Activated CD4-positive, alpha-beta T cell treated with anti-CD3 and anti-CD28 coated beads, Interleukin-2, amount 50 U/mL, for 4 hours (primary cell): ENCODE results near the gene ZRANB1.

Experiments used
- DNase-seq, 2 experiments: peaks; one replicate each; pipeline ENCODE4 v3.0.0-alpha.2; 2020

Gene ZRANB1

DNA sequence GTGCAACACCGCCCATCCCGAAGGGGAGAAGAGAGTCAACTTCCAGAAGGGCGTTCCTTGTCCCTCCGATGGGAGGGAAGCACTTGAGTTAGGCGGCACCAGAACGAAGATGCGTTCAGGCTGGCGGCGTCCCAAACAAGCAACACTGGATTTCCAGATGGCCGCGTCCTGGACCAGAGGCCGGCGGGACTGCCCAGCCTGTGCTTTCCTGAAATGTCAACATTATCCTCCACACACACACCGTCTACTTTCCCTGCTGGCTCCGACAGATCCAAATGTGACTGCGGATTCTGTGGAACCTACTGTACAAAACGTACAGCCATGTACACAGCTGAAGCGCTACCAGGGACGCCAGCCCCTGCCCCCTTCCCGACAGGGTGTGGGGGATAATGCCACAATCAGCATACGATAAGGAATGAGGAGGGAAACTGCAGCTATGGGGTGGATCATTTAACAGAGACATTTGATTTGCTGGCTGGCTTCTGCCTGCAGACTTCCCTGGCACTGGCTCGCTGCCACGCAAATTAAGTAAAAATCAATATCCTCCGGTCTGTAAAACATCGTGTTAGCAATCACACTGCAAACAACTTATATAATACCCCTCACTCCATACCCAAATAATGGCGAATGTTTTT, 82.1 kb downstream of the ZRANB1 start:
- no peak for DNase-seq

DNA sequence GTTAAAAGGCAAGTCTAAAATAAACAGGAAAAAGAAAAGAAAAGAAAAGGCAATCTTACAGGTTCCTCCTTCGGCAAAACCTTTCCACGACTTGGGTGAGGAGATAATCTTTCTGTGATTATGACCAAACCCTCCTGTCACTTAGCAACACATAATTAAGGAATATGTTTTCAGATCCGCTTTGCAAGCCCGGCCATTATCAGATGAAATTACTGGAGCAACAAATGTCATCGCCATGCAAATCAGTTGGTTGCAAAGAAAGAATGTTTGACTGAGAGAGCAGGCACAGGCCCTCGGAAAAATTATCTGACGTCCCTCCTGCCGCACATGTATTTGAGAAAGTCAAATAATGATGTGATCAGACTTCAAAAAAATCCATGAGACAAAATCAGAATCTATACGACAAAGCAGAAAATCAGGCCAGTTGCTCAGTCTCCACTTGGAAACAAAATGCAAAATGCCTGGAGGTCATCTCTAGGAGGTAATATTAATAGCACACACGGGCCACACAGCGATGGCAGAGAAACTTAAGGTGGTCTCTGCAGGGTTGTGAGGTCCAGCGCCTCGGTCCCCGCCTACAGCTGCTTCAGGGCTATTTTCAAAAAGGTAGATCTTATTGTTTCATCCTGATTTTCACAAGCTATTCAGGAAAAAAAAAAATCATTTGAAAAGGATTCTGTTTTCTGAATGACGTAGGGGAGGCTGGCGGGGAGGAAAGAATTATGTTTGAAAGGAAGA, 82.7 kb downstream of the ZRANB1 start:
- no peak for DNase-seq

- no peak for DNase-seq
Observed at GRCh38 chr10:125025341-125025740, 83.4 kb downstream of the ZRANB1 start.

- DNase-seq, result no peak
Observed at GRCh38 chr10:125026036-125026931, 84.4 kb downstream of the ZRANB1 start.

GRCh38 chr10:125026974-125027735, 85.2 kb downstream of the ZRANB1 start:
- DNase-seq, result no peak

DNA sequence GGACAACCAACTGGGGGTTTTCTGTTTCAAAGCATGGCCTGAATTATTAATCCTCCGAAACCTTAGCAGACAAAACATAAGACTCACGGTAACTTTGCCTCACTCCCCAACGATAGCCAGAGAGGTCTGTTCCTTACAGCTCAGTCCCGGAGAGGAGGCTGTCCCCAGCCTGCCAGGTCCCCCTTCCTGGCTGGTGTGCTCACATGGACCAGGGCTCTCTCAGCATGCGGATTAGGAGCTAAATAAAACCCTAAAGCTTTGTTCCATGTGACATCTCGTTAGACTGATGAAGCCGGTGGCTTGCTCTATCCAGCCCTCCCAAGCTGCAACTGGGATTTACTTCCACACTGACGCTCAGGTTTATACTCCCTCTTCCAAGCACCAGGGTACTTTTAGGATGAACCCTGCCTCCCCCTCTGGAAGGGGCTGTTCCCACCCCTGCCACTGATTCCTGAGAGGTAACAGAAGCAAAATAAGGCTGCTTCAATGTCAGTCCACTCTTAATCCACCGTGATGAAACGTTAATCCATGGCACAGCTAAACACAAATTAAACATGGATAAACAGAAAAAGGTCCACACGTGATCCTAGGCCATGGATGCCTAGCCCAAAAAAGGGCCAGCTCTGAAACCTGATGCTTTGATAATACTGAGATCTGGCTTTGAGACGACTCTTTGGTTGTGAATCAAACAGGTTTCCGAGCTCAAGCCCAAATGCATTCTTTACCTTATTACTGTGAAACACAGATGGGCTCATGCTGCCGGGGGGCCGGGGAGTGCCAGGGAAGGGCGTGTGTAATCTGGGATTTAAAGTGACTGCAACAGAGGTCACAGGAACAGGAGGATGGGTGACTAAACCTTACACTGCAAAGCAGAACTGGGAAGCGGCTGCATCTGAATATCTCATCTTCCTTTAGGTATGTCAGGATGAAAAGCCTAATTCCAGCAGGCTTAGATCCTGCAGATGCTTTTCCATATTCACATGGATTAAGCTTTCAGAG, 86.2 kb downstream of the ZRANB1 start:
- DNase-seq, result no peak

DNA sequence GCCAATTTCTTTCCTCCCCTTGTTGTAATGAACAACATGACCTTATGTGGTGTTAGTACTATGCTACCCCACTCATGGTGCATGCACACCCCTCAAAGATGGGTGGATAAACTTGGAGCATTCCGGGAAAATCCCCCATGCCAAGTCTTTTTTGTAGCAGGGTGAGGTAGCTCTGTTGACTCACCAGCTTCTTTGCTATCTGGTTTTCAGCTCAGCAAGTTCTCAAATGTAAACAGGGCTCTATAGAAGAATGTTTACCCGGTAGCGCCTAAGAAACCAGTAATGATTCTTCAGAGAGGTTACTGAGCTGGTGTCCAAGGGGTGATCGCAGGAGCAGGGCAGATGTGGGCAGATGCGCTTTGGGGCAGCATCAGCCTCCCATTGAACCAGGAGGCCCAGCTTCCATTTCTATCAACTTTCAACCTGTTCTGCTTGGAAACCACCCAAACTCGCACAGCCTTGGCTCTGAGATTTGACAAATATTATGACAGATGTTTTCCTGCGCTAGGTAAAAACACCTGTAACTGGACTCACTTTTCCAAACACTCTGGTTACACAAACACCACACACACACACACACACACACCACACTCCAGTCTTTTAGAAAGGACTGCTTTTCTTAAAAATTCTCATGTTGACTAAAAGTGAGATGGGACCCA, 87.8 kb downstream of the ZRANB1 start:
- DNase-seq, result no peak

DNA sequence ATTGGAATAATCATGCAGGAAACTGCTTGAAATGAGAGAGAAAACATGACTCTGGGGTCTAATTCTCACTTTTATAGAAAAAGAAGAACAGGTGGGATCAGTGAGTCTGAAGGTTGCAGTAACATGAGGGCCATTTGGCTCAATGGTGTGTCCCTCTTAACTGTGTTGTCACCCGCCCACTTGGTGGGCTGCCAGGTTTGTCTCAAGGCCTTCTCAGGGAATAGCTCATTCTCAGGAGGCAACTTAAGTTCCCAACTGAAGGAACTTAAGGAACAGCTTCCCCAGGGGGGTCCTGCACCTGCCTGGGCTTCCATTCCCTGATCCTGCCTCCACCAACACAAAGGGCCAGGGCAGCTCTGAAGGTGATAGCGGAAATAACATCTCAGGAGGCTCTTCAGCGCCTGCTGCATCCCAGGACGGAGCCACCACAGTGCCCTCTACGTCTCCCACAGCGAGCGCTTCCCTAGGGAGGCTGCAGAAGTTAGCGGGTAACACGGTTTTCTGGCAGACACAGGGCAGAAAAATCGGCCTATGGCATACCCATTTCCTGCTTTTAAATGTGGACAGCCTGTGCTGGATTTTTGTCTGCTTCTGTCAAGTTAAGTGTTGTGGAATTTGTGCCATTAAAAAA, 88.8 kb downstream of the ZRANB1 start:
- DNase-seq, result no peak

DNA sequence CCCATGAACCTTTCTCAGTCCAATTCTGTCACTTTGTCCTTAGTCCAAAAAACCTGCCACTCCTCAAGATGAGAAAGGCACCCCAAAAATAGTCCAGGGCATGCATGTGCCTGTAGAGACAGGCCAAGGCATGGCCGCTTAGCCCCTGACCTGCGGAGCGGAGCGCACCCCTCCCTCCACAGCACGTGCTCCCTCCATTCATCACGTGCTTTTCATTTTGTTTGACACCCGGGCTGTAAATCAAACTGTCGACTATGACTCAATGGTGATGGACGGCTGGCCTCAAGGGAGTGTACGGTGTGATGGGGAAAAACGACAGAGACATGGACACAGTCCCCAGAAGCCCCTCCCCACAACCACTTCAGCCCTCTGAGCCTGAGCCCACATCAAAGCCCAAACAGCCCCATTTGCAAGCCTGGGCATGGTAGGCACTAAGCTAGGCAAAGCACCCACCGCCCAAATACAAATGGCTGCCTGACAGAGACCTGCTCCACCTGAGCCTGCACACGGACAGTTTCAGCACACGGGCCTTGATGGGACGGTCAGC, 90.6 kb downstream of the ZRANB1 start:
- no peak for DNase-seq

- DNase-seq, result no peak
Observed at GRCh38 chr10:125033146-125033924, 91.4 kb downstream of the ZRANB1 start.

DNA sequence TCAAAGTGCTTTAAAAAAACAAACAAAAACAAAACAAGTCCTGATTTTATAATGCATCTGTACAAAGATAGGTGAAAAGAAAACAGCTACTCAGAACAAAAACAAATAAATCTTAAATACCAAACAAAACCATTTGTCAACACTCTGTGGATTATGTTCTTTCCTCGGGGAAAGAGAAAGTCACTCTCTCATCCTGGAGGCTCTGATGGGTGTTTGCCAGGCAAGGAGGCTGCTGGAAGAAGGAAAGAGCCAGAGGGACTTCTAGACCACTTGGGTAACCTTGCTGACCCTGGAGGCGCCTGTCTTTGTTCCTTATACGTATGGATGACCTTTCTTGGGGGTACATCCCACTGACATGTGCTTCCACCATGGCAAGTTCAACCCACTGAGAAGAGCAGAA, 92.8 kb downstream of the ZRANB1 start:
- no peak for DNase-seq

GRCh38 chr10:125035136-125035535, 93.2 kb downstream of the ZRANB1 start:
- DNase-seq, result no peak

DNA sequence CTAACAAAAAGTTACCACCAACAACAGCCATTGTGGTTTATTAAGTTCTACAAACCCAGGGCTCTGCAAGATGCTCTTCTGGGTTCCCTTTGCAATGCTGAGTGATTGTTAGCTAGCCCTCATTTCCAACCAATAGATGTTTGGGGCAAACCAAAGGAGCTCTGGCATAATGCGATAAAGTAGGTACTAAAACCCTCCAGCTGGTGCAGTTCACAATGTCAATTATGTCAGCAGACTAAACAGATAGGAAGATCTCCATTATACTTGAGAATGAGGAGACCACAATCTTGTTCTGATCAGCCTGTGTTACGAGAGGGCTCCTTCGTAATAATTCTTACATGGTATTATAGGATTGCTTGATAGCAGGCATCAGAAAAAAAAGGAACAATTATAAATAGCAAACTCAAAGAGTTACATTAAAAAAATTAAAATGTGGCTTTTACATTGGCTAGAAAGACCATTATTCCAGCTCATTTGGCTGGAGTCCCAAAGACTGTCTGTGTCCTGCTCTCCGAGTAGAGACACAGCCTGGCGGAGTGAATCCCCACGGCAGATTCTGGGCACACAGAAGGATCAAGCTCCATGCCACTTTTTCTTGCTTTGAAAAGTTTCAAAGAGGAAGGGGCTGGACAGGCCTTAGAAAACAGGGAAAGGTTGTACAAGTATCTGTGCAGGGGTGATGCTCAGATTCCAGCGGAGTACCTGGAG, 93.8 kb downstream of the ZRANB1 start:
- no peak for DNase-seq

GRCh38 chr10:125037145-125037877, 95.4 kb downstream of the ZRANB1 start:
- no peak for DNase-seq
